GM21737 (cell line): ENCODE results near the gene CTNND2.

Source experiments
- ATAC-seq: cut with Tn5 transposase; IDR thresholded peaks from one replicate; pipeline ENCODE4 v1.9.1; 2021; ENCODE audit warnings: mild to moderate bottlenecking, moderate library complexity; ENCODE audit not compliant: unreplicated experiment

The CTNND2 gene

DNA sequence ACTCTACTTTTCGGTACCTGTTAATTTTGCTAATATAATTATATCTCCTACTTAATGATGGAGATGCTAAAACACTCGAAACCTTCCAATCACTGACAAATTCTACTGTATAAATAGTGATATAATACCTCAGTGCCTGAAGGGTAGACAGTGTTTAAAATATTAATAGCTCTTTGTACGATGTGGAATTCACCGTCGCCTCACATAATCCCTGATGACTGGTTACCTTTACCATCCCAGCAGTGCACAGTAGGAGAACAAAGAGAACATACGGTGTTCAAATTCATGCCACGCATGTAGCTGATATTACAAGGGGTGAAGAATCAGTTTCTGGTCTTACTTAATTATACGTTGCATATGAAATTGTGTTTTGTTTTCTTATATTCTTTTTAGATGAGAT lies 506.7 kb downstream of the CTNND2 start:
- ATAC-seq: no peak

DNA sequence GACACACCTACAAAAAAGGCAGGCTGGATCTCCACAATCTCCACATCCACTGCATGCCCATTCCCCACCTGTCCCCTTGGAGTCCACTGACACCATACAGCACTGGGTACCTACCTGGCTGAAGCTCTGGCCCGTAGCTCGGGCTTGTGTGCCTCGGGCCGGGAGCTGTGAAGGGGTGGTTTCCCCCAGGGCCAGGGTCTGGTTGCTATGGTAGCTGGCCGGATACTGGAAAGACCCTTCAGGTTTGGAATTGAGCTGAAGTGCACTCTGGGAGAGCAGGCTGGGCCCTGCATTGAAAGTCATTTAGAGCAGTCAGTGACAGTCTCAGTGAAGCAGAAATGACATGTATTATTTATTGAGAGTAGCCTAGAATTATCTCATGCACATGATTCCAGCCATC lies 507.3 kb downstream of the CTNND2 start:
- ATAC-seq: no peak

DNA sequence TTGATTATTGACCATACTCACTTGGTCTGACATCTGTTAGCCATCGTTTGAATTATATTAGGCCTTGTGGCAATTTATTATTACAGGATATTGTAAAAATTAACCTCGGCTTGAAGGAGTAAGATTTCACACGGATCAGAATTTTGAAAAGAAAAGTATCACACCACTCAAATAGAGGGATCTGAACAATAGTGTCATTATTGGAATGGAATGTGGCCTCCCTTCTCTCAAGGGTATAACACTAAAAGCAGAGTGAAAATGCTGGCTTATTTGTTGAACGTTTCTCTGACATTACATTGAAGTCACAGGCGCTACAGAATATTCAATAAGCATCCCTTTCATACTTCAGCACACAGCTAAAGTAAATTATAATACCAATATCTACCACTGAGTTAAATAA lies 509.3 kb downstream of the CTNND2 start:
- no peak for ATAC-seq

DNA sequence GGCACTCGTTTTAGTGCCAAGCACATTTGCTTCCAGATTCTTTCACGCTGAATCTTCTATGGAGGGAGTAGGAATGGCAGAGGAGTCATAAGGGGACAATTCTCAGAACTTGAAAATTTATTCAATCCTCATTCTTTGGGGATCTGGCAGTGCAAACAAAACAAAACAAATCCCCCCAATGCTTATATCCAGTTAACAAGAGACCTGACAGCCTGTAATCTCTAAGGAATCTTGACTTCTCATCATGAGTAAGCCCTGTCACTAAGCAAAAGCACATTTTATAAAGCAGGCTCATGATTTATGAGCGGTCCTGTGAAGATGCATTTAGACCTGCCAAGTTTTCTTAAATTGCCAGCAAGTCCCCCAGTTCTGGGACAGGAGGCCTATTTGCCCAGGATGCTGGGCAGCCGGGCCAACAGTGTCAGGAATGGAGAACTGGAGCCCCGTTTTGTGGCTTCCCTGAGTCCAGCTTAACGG lies 513.9 kb downstream of the CTNND2 start:
- ATAC-seq: no peak

DNA sequence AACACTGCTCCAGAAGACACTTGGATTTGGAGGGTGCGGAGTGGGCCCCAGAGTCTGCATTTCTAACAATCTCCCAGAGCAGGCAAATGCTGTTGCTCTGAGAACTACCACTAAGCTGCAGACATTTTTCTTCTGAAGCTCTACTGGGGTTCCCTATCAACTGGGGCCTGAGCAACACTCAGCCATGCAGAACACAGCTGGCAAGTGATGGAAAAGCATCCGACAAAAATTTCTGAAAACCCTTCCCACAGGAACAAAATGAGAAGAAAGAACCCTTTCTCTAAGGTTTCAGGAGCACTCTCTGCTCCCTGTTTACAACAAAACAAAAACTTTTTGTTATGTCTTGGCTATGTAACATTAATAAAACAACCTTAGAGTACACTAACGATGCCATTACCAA lies 516.9 kb downstream of the CTNND2 start:
- ATAC-seq: no peak

DNA sequence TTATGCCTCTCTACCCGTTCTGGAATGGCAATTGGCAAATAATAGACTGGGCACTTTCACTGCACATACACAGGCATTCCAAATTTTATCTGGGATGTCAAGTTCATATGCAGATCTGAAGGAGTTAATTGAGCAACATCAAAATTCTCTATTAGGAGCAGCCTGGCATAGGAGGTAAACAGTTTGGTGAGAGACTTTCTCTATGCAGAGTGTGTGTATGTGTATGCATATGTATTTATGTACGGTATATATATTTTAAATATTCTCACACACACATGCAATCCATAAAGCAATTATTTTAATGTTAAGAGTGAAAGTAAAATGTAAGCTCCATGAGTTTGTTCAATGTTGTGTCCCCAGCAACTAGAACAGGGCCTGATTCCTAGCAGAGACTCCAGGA lies 517.8 kb downstream of the CTNND2 start:
- ATAC-seq: no peak

DNA sequence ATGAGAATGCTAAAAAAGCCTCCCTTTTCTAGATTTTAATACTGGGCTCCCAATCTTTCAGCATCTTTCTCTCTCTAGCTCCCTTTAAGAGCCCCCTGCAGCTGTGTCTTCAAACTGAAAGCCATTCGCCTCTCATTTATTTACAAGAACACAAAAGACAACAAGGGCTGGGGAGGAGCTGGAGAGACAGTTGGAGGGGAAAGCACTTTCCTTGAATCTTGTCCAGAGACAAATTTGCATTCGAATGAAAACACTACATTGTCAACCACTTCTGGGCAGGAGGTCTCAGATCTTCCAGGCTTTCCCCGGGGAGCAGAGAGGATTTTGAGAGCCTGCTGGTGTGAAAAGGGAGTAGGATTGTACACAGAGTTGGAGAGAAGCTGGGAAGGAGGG lies 518.3 kb downstream of the CTNND2 start:
- no peak for ATAC-seq

DNA sequence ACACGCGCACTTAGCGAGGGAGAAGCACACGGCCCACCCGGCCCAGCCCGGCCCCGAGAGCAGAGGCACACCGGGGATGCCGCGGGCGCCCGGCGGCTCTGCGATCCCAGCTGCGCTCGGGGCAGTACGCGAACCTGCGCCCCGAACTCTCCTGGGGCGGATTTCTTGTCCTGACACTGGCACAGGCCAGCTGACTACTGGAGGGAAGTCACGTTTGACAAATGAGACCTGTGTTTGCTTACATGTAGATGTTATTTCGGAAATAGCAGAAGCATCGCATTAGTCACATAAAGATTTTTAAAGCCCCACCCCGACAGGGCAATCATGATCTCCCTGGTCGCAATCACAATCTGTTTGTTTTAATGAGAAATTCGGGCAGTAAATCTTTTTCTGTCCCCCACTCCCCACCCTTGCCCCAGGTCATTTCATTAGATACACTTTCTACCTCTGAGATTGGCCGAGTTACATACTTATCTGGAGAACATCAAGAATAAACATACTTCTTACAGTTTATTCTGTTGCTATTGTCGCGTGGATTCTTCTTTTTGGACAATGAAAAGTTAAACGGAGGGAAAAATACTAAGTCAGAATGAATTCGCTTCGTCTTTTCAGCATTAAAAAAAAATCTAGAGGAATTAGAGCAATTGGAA lies 518.9 kb downstream of the CTNND2 start:
- ATAC-seq: no peak

DNA sequence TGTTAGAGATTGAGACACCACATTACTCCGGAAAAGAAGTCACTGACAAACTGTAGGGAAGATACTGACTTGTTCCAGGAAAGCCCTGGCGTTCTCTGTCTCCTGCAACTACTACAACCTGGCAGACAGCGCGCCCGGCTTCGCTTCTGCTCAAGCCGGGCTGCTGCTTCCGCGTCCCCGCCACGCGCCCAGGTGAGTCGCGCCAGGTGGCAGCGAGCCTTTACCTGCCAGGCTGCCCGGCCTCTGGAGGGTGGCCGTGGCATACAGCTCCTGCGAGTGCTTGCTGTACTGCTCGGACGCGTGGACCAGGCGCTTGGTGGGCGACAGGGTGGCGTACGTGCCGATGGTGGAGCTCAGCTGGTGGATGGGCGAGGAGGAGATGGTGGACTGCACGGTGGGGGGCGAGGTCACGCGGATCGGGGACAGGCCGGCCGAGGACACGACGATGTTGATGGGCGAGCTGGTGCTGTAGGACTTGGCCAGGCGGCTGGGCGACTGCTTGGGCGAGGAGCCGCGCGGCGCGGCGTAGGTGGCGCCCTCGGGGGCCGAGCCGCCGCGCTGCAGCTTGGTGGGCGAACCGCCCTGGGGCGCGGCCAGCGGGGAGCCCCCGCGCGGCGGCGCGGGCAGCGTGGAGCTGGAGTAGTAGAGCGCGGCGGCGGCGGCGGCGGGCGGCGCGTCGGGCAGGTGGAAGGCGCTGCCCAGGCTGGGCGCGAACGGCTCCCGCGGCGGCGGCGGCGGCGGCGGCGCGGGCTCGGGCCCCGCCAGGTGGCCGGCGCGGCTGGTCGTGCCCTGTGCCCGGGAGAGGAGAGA lies 519.6 kb downstream of the CTNND2 start:
- ATAC-seq: no peak

DNA sequence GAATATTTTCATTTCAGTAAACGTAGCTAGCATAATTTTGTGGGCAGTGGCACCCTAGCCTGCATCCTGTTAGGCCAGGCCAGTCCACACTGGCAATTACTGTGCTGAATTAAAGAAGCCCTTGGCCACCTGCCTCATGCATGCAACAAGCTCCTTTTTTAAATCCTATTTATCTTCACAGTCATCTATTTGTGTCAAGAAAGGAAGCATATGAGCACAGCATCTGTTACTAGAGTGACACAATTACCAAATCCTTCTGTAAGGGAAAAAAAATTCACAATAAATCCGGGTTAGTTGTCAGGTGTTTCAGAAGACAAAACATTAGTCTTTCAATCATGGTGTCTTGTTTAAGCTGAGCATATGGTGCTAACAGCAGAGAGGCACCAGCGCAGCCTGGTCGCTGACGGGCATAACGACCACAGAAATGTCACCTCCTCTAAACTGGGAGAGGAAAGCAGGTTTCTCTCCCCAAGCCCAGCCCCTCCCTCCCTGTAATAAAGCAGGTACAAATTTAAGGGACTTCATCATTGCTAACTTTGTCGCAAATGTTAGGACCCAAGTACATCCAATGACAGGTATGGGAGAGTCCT lies 520.6 kb downstream of the CTNND2 start:
- no peak for ATAC-seq

DNA sequence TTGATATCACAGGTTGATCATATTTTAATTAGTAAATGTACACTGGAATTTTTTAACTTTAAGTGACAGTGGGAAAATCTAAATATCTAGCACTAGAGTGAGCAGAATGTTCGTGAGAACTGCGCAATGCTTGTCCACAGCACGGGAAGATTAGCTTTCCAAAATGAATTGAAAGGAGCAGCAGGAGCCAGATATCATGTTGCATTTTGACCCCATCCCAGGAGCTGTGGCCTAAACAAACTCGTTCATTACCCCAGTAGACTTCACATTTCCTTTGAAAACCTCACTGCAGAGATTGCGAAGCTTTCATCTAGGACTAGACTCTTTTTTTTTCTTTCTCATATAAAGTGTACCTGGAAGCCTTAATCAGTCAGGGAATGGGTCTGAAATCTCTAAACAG lies 525.8 kb downstream of the CTNND2 start:
- ATAC-seq: no peak

DNA sequence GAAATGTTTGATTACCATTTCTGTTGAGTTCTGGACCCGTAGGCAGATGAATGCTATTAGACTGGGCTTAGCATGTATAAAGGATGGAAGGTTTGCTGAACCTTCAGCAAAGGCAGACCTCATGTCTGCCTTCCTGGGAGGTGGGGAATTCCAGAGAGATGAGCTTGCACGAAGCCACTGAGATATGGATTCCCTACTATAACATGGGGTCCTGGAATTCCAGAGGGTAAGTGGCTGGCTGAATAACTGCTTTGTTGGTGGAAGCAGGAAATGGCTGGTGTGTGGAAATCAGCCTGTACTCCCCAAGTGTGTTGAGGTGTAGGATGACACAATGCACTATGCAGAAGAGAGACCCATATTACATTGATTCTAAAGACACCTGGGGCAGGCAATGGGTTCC lies 526.4 kb downstream of the CTNND2 start:
- no peak for ATAC-seq

DNA sequence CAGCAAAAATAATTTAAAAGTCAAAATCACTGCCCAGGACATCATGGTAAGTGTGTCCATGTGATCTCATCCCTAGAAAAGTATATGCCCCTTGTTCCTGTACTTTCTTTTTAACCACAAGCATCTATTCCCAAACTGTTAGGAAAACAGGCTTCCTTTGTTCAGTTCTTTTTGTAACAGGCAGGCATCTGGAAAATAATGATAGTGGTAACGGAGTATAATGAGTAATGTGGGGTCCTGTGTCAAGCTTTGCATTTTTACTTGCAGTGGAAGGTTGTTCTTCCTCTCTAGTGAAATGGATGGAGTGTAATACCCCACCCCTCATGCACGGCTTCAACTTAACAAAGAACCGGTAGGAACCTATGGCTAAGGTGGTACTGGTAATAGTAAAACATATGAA lies 532.1 kb downstream of the CTNND2 start:
- no peak for ATAC-seq

DNA sequence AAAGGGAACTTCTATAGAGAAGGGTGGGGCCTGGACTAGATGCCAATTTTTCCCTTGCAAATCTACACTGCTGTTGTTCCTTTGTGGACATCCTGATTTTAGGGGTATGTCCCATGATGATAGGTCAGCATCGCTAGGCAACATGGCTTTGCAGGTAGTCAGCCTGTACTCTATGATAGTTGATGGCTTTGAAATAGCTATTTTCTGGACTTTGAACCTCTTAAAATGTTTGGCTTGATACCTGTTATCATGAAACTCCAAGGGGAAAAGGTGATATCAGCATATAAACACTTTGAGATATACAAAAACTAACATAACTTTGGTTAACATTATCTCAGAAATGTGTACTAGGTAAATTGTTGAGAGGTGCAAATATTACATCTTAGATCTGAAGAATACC lies 533.2 kb downstream of the CTNND2 start:
- ATAC-seq: no peak

DNA sequence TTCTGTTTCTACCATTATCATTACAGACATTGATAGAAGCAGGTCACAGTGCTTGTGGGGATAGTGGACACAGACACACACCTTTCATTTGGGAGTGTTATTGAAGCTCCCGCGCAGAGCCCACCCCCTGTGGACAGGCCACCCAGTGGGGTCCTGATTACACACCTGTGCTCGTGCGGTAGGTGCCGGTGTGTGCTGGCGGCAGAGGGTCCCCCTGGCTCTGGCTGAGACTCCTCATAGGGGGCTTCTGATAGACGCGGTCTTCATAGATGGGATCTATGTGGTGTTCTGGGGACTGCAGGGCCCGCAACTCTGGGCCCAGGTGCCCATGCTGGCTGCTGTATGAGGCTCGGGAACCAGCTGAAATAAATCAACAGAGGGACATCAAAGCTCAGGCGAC lies 539.7 kb downstream of the CTNND2 start:
- ATAC-seq: no peak

DNA sequence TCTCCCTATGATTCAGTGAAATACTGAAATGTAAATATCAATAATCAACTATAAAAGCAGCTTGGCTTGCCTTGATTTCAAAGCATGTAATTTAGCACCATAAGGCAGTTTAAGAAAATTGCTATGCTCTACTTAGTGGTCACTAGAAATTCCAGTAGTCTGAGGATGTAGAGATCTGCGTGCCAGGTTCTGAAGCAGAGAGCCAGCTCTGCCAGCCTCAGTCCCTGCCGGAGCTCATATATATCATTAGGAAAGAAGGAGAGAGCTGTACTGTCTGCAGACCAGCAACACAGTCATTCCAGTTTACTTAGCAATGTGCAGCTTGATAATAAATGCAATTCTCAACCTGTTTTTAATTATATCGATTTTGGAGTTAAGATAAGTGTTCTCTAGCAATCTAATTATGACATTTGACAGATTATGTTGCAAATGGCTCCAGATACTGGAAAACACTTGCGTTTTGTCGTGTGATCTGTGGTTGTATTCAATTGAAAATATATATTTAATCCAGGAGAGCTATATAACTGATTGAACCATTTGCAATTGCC lies 540.5 kb downstream of the CTNND2 start:
- ATAC-seq: no peak

DNA sequence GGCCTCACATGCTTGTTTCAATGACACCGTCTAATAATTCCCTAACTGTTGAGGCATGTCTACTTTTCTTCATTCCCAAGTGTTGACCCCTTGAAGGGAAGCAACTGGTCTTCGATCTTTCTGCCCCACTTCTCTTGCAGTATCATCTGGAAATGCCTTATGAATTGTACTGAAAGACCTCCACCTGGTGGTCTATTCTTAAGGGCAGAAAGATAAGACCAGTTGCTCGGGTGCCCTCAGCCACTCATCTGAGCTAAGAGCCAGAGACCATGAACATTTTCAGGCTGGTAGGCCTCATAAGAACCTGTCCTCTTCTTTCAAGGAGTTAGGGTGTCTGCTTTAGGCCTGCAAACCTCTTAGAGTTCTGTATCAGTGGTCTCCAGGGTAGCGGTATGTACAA lies 542.5 kb downstream of the CTNND2 start:
- ATAC-seq: no peak

DNA sequence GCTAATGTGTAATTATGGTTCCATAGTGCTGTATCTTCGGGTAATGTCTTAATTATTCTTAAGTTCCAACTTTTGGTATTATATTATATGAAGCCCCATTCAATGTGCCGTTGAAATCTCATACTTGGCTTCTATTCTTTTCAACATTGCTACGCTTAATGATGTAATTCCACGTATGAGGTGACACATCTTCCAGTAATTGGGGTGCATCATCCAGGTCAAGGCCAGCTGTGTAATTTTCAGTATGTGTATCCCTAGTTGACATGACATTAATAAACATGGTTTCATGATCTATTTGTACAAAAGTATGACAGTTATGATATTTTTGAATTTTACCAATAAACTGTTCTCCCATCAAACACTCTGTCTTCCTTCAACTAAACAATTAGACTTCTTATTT lies 546.3 kb downstream of the CTNND2 start:
- no peak for ATAC-seq

DNA sequence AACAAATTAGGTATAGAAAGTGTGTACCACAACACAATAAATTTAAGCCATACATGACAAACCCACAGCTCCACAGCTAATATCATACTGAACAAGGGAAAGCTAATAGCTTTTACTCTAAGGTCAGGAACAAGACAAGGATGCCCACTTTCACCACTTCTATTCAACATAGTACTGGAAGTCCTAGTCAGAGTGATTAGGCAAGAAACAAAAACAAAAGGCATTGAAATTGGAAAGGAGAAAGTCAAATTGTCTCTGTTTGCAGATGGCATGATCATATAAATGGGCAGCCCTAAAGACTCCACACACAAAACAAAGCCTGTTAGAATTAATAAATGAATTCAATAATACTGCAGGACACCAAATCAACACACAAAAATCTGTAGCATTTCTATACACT lies 548.8 kb downstream of the CTNND2 start:
- no peak for ATAC-seq

DNA sequence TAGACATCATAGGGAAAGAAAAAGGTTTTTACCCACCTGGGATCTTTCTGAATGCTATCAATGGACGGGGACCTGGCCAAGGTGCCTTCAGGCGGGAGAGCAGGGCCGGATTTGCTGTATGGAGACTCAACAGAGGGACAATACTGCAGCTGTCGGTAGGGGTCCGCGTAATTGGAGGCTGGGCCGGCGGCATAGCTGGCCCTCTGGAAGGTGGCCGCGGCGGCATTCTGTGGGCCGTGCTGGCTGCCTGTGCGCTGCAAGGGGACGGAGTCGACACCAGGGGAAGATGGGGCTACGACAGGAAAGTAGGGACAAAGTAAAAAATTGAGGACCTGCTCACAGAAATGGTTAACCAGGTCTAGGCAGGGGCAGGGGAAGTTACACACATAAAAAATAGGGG lies 557.9 kb downstream of the CTNND2 start:
- ATAC-seq: no peak

DNA sequence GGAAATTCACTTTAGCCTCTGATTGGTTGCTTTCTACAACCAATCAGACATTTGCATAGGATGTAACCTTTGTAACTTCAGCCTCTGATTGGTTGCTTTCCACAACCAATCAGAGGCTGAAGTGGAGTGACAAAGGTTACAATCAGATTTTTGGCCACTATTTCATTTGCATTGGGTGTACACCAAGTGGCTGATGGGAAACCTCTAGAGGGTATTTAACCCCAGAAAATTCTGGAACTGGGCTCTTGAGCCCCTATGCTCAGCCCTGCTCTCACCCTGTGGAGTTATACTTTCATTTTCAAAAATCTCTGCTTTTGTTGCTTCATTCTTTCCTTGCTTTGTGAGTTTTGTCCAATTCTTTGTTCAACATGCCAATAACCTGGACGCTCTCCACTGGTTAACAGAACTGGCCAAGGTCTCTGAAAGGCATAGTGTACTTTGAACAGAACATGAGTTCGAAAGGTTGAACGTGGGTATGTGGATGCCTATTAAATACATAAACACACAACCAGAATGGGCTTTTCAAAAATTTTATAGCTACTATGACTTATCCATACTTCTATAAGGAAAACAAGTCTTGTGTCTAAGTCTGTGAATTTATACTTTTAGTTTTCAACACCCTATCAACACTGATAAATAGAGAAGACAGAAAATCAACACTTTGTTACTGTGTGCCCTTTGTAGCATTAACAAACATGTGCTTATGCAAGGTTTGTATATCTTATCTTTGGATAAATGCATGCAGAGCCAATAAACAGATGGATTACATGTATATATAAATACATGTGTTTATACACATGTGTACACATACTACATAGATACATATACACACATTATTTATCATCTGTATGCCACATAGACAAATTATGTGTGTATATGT lies 568.1 kb downstream of the CTNND2 start:
- no peak for ATAC-seq
